IMR-90 (cell line): ENCODE measurements around the gene DLX3. TPM values are rescaled to one million over a fixed set of nuclear protein-coding genes. Genes with fewer than 3 reads are reported as not detected.

Experiments used
- ATAC-seq: fragments of 200-7000 bp; cut with Tn5 transposase; 2 replicates; pipeline ENCODE4 v1.9.1; 2020; ENCODE audit warnings: low read depth, mild to moderate bottlenecking, moderate library complexity
- BruUV-seq: library from RNA; stranded (reverse); fragments of 400-500 nt; replicated peaks from 2 replicates; lab custom pipeline; 2021; lab: Mats Ljungman, UMichigan
- CTCF ChIA-PET: fragments of 300-600 bp; formaldehyde crosslinking; extraction: SDS; loops from one replicate; lab custom pipeline; 2021; ENCODE audit warnings: antibody characterized with exemption; lab: Yijun Ruan, JAX
- POLR2A ChIA-PET: fragments of 300-600 bp; sonication (Branson Sonifier 250); formaldehyde crosslinking; loops from one replicate; lab custom pipeline; 2022; ENCODE audit warnings: antibody characterized with exemption; ENCODE audit not compliant: unreplicated experiment; lab: Charles Lee
- DNase-seq: peaks from one replicate; pipeline ENCODE4 v3.0.0; 2013
- H2AFZ ChIP-seq: replicated peaks from 2 replicates; pipeline ENCODE3; 2013; ENCODE audit warnings: low read length, mild to moderate bottlenecking; ENCODE audit not compliant: poor library complexity
- H2AK5ac ChIP-seq: 2 replicates; pipeline ENCODE4 v1.6.1; 2013; ENCODE audit warnings: low read depth, low read length, inconsistent platforms
- H2AK9ac ChIP-seq: replicated peaks from 2 replicates; pipeline ENCODE3; 2013; ENCODE audit warnings: mild to moderate bottlenecking, low read depth, low read length, moderate library complexity; ENCODE audit not compliant: poor library complexity
- H2BK120ac ChIP-seq: 2 replicates; pipeline ENCODE4 v1.6.1; 2013; ENCODE audit warnings: low read depth, low read length, inconsistent platforms
- H2BK15ac ChIP-seq: 3 replicates; pipeline ENCODE4 v1.6.1; 2013; ENCODE audit warnings: low read depth, low read length, inconsistent platforms
- H2BK20ac ChIP-seq: 2 replicates; pipeline ENCODE4 v1.6.1; 2013; ENCODE audit warnings: low read depth, mild to moderate bottlenecking, inconsistent platforms, low read length, moderate library complexity
- H2BK5ac ChIP-seq: 2 replicates; pipeline ENCODE4 v1.6.1; 2013; ENCODE audit warnings: mild to moderate bottlenecking, low read depth, low read length, inconsistent platforms; ENCODE audit not compliant: poor library complexity, severe bottlenecking
- H3K14ac ChIP-seq: replicated peaks from 2 replicates; pipeline ENCODE4 v1.6.1; 2013; ENCODE audit warnings: low read depth, low read length, inconsistent platforms
- H3K18ac ChIP-seq: 2 replicates; pipeline ENCODE4 v1.6.1; 2013; ENCODE audit warnings: low read depth, low read length, control low read depth
- H3K23ac ChIP-seq: 2 replicates; pipeline ENCODE4 v1.6.1; 2013; ENCODE audit warnings: low read depth, low read length, inconsistent platforms
- H3K27ac ChIP-seq: 2 replicates; pipeline ENCODE4 v1.5.1; 2013; ENCODE audit warnings: mild to moderate bottlenecking, control low read depth, low read length; ENCODE audit not compliant: insufficient read depth
- H3K27me3 ChIP-seq: 2 replicates; pipeline ENCODE4 v1.6.1; 2013; ENCODE audit warnings: low read length; ENCODE audit not compliant: control insufficient read depth, insufficient read depth
- H3K36me3 ChIP-seq: 2 replicates; pipeline ENCODE4 v1.6.1; 2013; ENCODE audit warnings: low read length, mixed read lengths; ENCODE audit not compliant: control insufficient read depth, insufficient read depth
- H3K4ac ChIP-seq: 2 replicates; pipeline ENCODE4 v1.6.1; 2013; ENCODE audit warnings: low read depth, low read length, inconsistent platforms
- H3K4me1 ChIP-seq: 2 replicates; pipeline ENCODE4 v1.6.1; 2013; ENCODE audit warnings: low read length, mixed read lengths; ENCODE audit not compliant: control insufficient read depth, insufficient read depth
- H3K4me2 ChIP-seq: 2 replicates; pipeline ENCODE4 v1.6.1; 2013; ENCODE audit warnings: low read depth, mild to moderate bottlenecking, control low read depth, low read length, moderate library complexity
- H3K4me3 ChIP-seq: 2 replicates; pipeline ENCODE4 v1.5.1; 2013; ENCODE audit warnings: low read depth, mild to moderate bottlenecking, control low read depth, low read length, moderate library complexity; ENCODE audit not compliant: insufficient read depth
- H3K56ac ChIP-seq: 2 replicates; pipeline ENCODE4 v1.6.1; 2013; ENCODE audit warnings: low read length, inconsistent platforms; ENCODE audit not compliant: insufficient read depth; ENCODE audit errors: extremely low read depth
- H3K79me1 ChIP-seq, 2 experiments: 2 replicates each; pipeline ENCODE4 v1.6.1; 2013; ENCODE audit warnings: low read length in 2 of 2, inconsistent platforms in 1 of 2, low read depth in 1 of 2
- H3K9ac ChIP-seq: 2 replicates; pipeline ENCODE4 v1.6.1; 2013; ENCODE audit warnings: low read depth, low read length, control low read depth
- H3K9me1 ChIP-seq: 2 replicates; pipeline ENCODE4 v1.6.1; 2013; ENCODE audit warnings: low read length, inconsistent platforms; ENCODE audit not compliant: insufficient read depth
- H3K9me3 ChIP-seq: 2 replicates; pipeline ENCODE4 v1.6.1; 2013; ENCODE audit warnings: low read length; ENCODE audit not compliant: control insufficient read depth, insufficient read depth
- H4K20me1 ChIP-seq: 2 replicates; pipeline ENCODE4 v1.6.1; 2013; ENCODE audit warnings: low read length, inconsistent platforms; ENCODE audit not compliant: insufficient read depth
- H4K5ac ChIP-seq: 2 replicates; pipeline ENCODE4 v1.6.1; 2013; ENCODE audit warnings: mild to moderate bottlenecking, low read depth, low read length, control low read depth
- H4K8ac ChIP-seq, 2 experiments: 2 replicates each; pipeline ENCODE4 v1.6.1; 2013; ENCODE audit warnings: low read depth in 2 of 2, low read length in 2 of 2, control low read depth in 1 of 2, inconsistent platforms in 1 of 2
- H4K91ac ChIP-seq: 2 replicates; pipeline ENCODE4 v1.6.1; 2013; ENCODE audit warnings: low read depth, low read length, inconsistent platforms; ENCODE audit not compliant: insufficient read depth
- BHLHE40 ChIP-seq: fragments of 150-350 bp; IDR thresholded peaks from 2 replicates; pipeline ENCODE4 v1.6.1; 2016; ENCODE audit warnings: mild to moderate bottlenecking, low read depth, low read length
- CEBPB ChIP-seq: IDR thresholded peaks from 2 replicates; pipeline ENCODE4 v1.6.1; 2012; ENCODE audit warnings: low read depth, low read length, improper control_type of control experiment
- CHD1 ChIP-seq: IDR thresholded peaks from 2 replicates; pipeline ENCODE4 v1.6.1; 2012; ENCODE audit warnings: low read depth, low read length, improper control_type of control experiment
- FOS ChIP-seq: fragments of 150-350 bp; IDR thresholded peaks from 2 replicates; pipeline ENCODE4 v1.6.1; 2016; ENCODE audit warnings: low read depth, low read length
- MAFK ChIP-seq: IDR thresholded peaks from 2 replicates; pipeline ENCODE4 v1.6.1; 2012; ENCODE audit warnings: low read depth, low read length, improper control_type of control experiment
- MAZ ChIP-seq: IDR thresholded peaks from 2 replicates; pipeline ENCODE4 v1.6.1; 2012; ENCODE audit warnings: low read depth, mild to moderate bottlenecking, low read length, improper control_type of control experiment, moderate library complexity, borderline replicate concordance
- MXI1 ChIP-seq: IDR thresholded peaks from 2 replicates; pipeline ENCODE4 v1.6.1; 2012; ENCODE audit warnings: low read depth, mild to moderate bottlenecking, low read length, moderate library complexity, borderline replicate concordance
- NFE2L2 ChIP-seq: fragments of 150-350 bp; IDR thresholded peaks from 2 replicates; pipeline ENCODE4 v1.6.1; 2016; ENCODE audit warnings: low read depth, mild to moderate bottlenecking, low read length
- POLR2A ChIP-seq: IDR thresholded peaks from 2 replicates; pipeline ENCODE4 v1.6.1; 2012; ENCODE audit warnings: mild to moderate bottlenecking, low read depth, low read length
- RAD21 ChIP-seq: IDR thresholded peaks from 2 replicates; pipeline ENCODE4 v1.6.1; 2012; ENCODE audit warnings: low read length, improper control_type of control experiment
- RCOR1 ChIP-seq: IDR thresholded peaks from 2 replicates; pipeline ENCODE4 v1.6.1; 2012; ENCODE audit warnings: mild to moderate bottlenecking, low read length, improper control_type of control experiment; ENCODE audit not compliant: insufficient replicate concordance
- RFX5 ChIP-seq: IDR thresholded peaks from 2 replicates; pipeline ENCODE4 v1.8.0; 2012; ENCODE audit warnings: low read depth, mild to moderate bottlenecking, low read length, moderate library complexity
- SMC3 ChIP-seq: fragments of 150-350 bp; IDR thresholded peaks from 2 replicates; pipeline ENCODE4 v1.6.1; 2016; ENCODE audit warnings: low read depth, mild to moderate bottlenecking, antibody characterized with exemption, low read length, moderate library complexity
- WGBS, 2 experiments: methylation state at CpG; one replicate each; pipeline versions ENCODE4 v1.1.5 to v1.1.7; 2013; ENCODE audit warnings: missing lambda C conversion rate in 2 of 2; ENCODE audit not compliant: insufficient read length in 1 of 2; ENCODE audit errors: extremely low coverage in 2 of 2; 5-methylcytosine and 5-hydroxymethylcytosine counted together
- dilution Hi-C: fragments of 300-500 bp; cut with HindIII; formaldehyde crosslinking; loops from one replicate; pipeline ENCODE4 v1.14.3; 2018; ENCODE audit warnings: low sequenced_read_pairs; ENCODE audit not compliant: unreplicated experiment
- in situ Hi-C: fragments of 300-500 bp; cut with MboI; formaldehyde crosslinking; loops from 3 replicates; pipeline ENCODE4 v1.14.3; 2019; ENCODE audit warnings: low sequenced_read_pairs, inconsistent platforms, mixed read lengths
- intact Hi-C: fragments of 100-400 bp; cut with micrococcal nuclease; formaldehyde crosslinking; loops from 2 replicates; pipeline ENCODE4 v1.10.0; 2022
- polyA plus RNA-seq, 3 experiments: library from polyadenylated mRNA; depleted of rRNA; stranded (reverse); fragments of >200 nt; gene quantifications; 2 replicates each; pipeline ENCODE4 v1.2.3, GENCODE V29; 2012; ENCODE audit warnings: low replicate concordance in 1 of 3
- total RNA-seq: library from RNA; depleted of rRNA; stranded (reverse); fragments of >200 nt; gene quantifications from 2 replicates; pipeline ENCODE4 v1.2.3, GENCODE V29; 2012
- TF ChIP-seq, protein P1 (sequence below): conservative IDR thresholded peaks from 2 replicates; pipeline ENCODE4 v1.5.1; 2012; ENCODE audit warnings: mild to moderate bottlenecking, low read depth, low read length, improper control_type of control experiment
- TF ChIP-seq, protein P2 (sequence below): fragments of 150-350 bp; IDR thresholded peaks from 2 replicates; pipeline ENCODE4 v1.6.1; 2016; ENCODE audit warnings: low read depth, mild to moderate bottlenecking, low read length, moderate library complexity, borderline replicate concordance
- TF ChIP-seq, protein P3 (sequence below): fragments of 150-350 bp; IDR thresholded peaks from 2 replicates; pipeline ENCODE4 v1.6.1; 2017; ENCODE audit warnings: mild to moderate bottlenecking, antibody characterized with exemption, low read length, low read depth

Gene DLX3
- total and polyA plus RNA-seq, 2 of the 4 experiments (the other 2 are of a cell fraction), result not detected

DNA sequence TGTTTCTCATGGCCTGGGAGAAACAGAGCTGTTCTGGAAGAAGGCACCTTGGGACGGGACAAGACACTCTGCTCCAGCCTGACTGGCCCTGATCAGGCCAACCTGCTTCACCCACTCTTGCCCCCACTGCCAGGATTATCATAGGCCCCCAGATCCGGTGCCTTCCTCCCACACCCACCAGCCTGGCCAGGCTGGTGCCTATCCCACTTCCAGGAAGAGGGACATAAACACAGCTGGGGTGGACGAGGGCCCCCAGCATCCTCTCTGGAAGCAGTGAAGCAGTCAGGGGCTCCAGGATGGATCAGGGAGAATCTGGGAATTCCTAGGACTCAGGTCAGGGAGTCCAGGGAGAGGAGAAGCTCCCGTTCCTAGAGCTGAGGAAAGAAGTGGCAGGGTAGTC is 44.0 kb upstream of the DLX3 start:
- H4K8ac ChIP-seq, result no peak overlapping the region
- H3K18ac ChIP-seq, result no peak overlapping the region
- no peak overlapping the region for H3K27ac ChIP-seq
- 0 out of 2 replicates have a peak overlapping the region, but pooled peaks have one; percentile 23 for H2BK20ac ChIP-seq
- H4K91ac ChIP-seq, result peak overlapping the region; percentile 27; the same call in 1 of the 2 replicates
- H3K79me1 ChIP-seq, result peaks cover 0 to 7% of the 10 kb centered on the region in 2 experiments; a peak in 1 of 4 replicates
- DNase-seq, result no peak
- ChIA-PET CTCF (interaction anchor here (0.6 kb wide), 1 partner anchor 54 kb away, joined by 3 read pairs; no protein-coding TSS in a partner anchor), POLR2A (no interaction called here)
- no peaks in the 10 kb centered on the region for H3K9me3 ChIP-seq
- no peak for ATAC-seq
- in situ Hi-C loops (no loop called here), dilution Hi-C loops (no loop called here), intact Hi-C loops (loop anchor here (10.0 kb wide), 1 partner anchor 266 kb away; no protein-coding TSS in a partner anchor)
- no peak overlapping the region for H3K4me2 ChIP-seq
- H2BK120ac ChIP-seq, result no peak overlapping the region
- H3K23ac ChIP-seq, result no peak overlapping the region
- H3K9me1 ChIP-seq, result peaks cover 18% of the 10 kb centered on the region; the same call in 1 of the 2 replicates
- no peaks in the 10 kb centered on the region for H4K20me1 ChIP-seq
- no peak overlapping the region for H3K9ac ChIP-seq
- H2AK5ac ChIP-seq, result 0 out of 2 replicates have a peak overlapping the region, but pooled peaks have one; percentile 40
- H2BK15ac ChIP-seq, result peak overlapping the region; percentile 62; the same call in 1 of the 3 replicates
- no peaks in the 10 kb centered on the region for H3K27me3 ChIP-seq
- peaks cover 36% of the 10 kb centered on the region for H3K4me1 ChIP-seq
- no peak overlapping the region for H3K56ac ChIP-seq
- H3K36me3 ChIP-seq, result no peaks in the 10 kb centered on the region
- no TSS peak for BruUV-seq
- H2AFZ ChIP-seq, result no peak overlapping the region
- no peak overlapping the region for H3K14ac ChIP-seq
- H3K4ac ChIP-seq, result no peak overlapping the region
- H3K4me3 ChIP-seq, result no peak overlapping the region
- WGBS, 2 experiments, result no CpG with 5 or more reads among the region's 4 CpGs
- H4K5ac ChIP-seq, result no peak overlapping the region
- H2AK9ac ChIP-seq, result no peak overlapping the region
- TF ChIP-seq POLR2A (no peak), MAZ (no peak), CEBPB (no peak), RFX5 (no peak), FOS (no peak), SMC3 (no peak), RCOR1 (no peak), MAFK (no peak), NFE2L2 (no peak), BHLHE40 (no peak), CHD1 (no peak), RAD21 (no peak), MXI1 (no peak)
- TF ChIP-seq, protein P1, sequence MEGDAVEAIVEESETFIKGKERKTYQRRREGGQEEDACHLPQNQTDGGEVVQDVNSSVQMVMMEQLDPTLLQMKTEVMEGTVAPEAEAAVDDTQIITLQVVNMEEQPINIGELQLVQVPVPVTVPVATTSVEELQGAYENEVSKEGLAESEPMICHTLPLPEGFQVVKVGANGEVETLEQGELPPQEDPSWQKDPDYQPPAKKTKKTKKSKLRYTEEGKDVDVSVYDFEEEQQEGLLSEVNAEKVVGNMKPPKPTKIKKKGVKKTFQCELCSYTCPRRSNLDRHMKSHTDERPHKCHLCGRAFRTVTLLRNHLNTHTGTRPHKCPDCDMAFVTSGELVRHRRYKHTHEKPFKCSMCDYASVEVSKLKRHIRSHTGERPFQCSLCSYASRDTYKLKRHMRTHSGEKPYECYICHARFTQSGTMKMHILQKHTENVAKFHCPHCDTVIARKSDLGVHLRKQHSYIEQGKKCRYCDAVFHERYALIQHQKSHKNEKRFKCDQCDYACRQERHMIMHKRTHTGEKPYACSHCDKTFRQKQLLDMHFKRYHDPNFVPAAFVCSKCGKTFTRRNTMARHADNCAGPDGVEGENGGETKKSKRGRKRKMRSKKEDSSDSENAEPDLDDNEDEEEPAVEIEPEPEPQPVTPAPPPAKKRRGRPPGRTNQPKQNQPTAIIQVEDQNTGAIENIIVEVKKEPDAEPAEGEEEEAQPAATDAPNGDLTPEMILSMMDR, result no peak
- TF ChIP-seq, protein P2, sequence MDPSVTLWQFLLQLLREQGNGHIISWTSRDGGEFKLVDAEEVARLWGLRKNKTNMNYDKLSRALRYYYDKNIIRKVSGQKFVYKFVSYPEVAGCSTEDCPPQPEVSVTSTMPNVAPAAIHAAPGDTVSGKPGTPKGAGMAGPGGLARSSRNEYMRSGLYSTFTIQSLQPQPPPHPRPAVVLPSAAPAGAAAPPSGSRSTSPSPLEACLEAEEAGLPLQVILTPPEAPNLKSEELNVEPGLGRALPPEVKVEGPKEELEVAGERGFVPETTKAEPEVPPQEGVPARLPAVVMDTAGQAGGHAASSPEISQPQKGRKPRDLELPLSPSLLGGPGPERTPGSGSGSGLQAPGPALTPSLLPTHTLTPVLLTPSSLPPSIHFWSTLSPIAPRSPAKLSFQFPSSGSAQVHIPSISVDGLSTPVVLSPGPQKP, result no peak
- TF ChIP-seq, protein P3, sequence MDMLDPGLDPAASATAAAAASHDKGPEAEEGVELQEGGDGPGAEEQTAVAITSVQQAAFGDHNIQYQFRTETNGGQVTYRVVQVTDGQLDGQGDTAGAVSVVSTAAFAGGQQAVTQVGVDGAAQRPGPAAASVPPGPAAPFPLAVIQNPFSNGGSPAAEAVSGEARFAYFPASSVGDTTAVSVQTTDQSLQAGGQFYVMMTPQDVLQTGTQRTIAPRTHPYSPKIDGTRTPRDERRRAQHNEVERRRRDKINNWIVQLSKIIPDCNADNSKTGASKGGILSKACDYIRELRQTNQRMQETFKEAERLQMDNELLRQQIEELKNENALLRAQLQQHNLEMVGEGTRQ, result no peak
- no peak overlapping the region for H2BK5ac ChIP-seq
